Measurements from ENCODE around the gene LGALS7. TPM values are rescaled to one million over a fixed set of nuclear protein-coding genes. Genes with fewer than 3 reads are reported as not detected.

Gene LGALS7
- total RNA-seq, 2 experiments from 2014 or later = not detected

GRCh38 chr19:38740932-38741331, 32.4 kb downstream of the LGALS7 start:
- no peaks in the 10 kb centered on the region for H3K36me3 Mint-ChIP-seq (ENCODE audit: low read depth)
- CTCF ChIA-PET = no interaction called here
- Histone ChIP-seq H3K4me3 (ENCODE audit: low read length) (no peak overlapping the region), H3K27ac (ENCODE audit: low read depth in 1 of 2, low read length in 2 of 2) (no peak overlapping the region), H3K36me3 (ENCODE audit: insufficient read depth, low read length) (no peaks in the 10 kb centered on the region), H3K27me3 (ENCODE audit: control insufficient read depth in 1 of 2, insufficient read depth in 2 of 2, low read length in 2 of 2) (no peaks in the 10 kb centered on the region), H3K4me1 (ENCODE audit: insufficient read depth, low read length) (peaks cover 41% of the 10 kb centered on the region), H3K9me3 (ENCODE audit: control insufficient read depth in 1 of 2, insufficient read depth in 1 of 2, low read length in 2 of 2) (no peaks in the 10 kb centered on the region)
- DNase-seq (no peak), ATAC-seq (ENCODE audit: poor library complexity) (no peak)
- no peak overlapping the region for H3K4me3 Mint-ChIP-seq
- no peak for TF ChIP-seq CTCF (IDR thresholded peaks at IDR 0.05)
- no peaks in the 10 kb centered on the region for H3K9me3 Mint-ChIP-seq
- peaks cover 5% of the 10 kb centered on the region for H3K27me3 Mint-ChIP-seq
- POLR2A ChIA-PET = no interaction called here
- intact Hi-C loops (cut with DNase I, micrococcal nuclease) = no loop called here
- H3K27ac Mint-ChIP-seq = no peak overlapping the region
- peaks cover 27% of the 10 kb centered on the region for H3K4me1 Mint-ChIP-seq (ENCODE audit: low read depth)

GRCh38 chr19:38740257-38740592, 33.1 kb downstream of the LGALS7 start:
- H3K4me1 ChIP-seq (ENCODE audit: insufficient read depth, low read length) = peaks cover 44% of the 10 kb centered on the region
- Mint-ChIP-seq H3K4me1 (ENCODE audit: low read depth) (peaks cover 30% of the 10 kb centered on the region), H3K36me3 (ENCODE audit: low read depth) (no peaks in the 10 kb centered on the region), H3K4me3 (no peak overlapping the region), H3K27ac (no peak overlapping the region), H3K9me3 (no peaks in the 10 kb centered on the region), H3K27me3 (peaks cover 5% of the 10 kb centered on the region)
- no peak for TF ChIP-seq CTCF (IDR thresholded peaks at IDR 0.05)
- DNase-seq = no peak
- POLR2A ChIA-PET = no interaction called here
- no peak overlapping the region for H3K4me3 ChIP-seq (ENCODE audit: low read length)
- H3K36me3 ChIP-seq (ENCODE audit: insufficient read depth, low read length) = no peaks in the 10 kb centered on the region
- no peak overlapping the region for H3K27ac ChIP-seq (ENCODE audit: low read depth in 1 of 2, low read length in 2 of 2)
- H3K27me3 ChIP-seq (ENCODE audit: control insufficient read depth in 1 of 2, insufficient read depth in 2 of 2, low read length in 2 of 2) = no peaks in the 10 kb centered on the region
- no peak for ATAC-seq (ENCODE audit: poor library complexity)
- intact Hi-C loops (cut with DNase I, micrococcal nuclease) = no loop called here
- CTCF ChIA-PET = no interaction called here
- H3K9me3 ChIP-seq (ENCODE audit: control insufficient read depth in 1 of 2, insufficient read depth in 1 of 2, low read length in 2 of 2) = no peaks in the 10 kb centered on the region

GRCh38 chr19:38739440-38740256, 33.7 kb downstream of the LGALS7 start:
- ATAC-seq (ENCODE audit: poor library complexity) (no peak), DNase-seq (peak in 3 of 14 experiments; percentile 19 to 44 (median 33))
- Histone ChIP-seq H3K9me3 (ENCODE audit: control insufficient read depth in 1 of 2, insufficient read depth in 1 of 2, low read length in 2 of 2) (no peaks in the 10 kb centered on the region), H3K4me3 (ENCODE audit: low read length) (no peak overlapping the region), H3K36me3 (ENCODE audit: insufficient read depth, low read length) (no peaks in the 10 kb centered on the region), H3K27me3 (ENCODE audit: control insufficient read depth in 1 of 2, insufficient read depth in 2 of 2, low read length in 2 of 2) (no peaks in the 10 kb centered on the region), H3K27ac (ENCODE audit: low read depth in 1 of 2, low read length in 2 of 2) (no peak overlapping the region), H3K4me1 (ENCODE audit: insufficient read depth, low read length) (peaks cover 49% of the 10 kb centered on the region)
- peaks cover 5% of the 10 kb centered on the region for H3K27me3 Mint-ChIP-seq
- ChIA-PET CTCF (no interaction called here), POLR2A (interaction anchor here (0.8 kb wide), 1 partner anchor 30 kb away, joined by 4 read pairs; no protein-coding TSS in a partner anchor)
- no peaks in the 10 kb centered on the region for H3K9me3 Mint-ChIP-seq
- intact Hi-C loops (cut with DNase I, micrococcal nuclease) = loop anchor here in 1 of 2 experiments (10.0 kb wide), 1 partner anchor 105 kb away; the partner anchor contains the start of gene HNRNPL
- peak overlapping the region; percentile 20 for H3K4me3 Mint-ChIP-seq
- H3K36me3 Mint-ChIP-seq (ENCODE audit: low read depth) = no peaks in the 10 kb centered on the region
- no peak overlapping the region for H3K27ac Mint-ChIP-seq
- H3K4me1 Mint-ChIP-seq (ENCODE audit: low read depth) = peaks cover 35% of the 10 kb centered on the region
- no peak for TF ChIP-seq CTCF (IDR thresholded peaks at IDR 0.05)

Measured in CD4-positive, alpha-beta T cell (primary cell).